Stimulated activated CD4-positive, alpha-beta T cell treated with anti-CD3 and anti-CD28 coated beads, TNF-alpha, amount 100 ng/mL, for 24 hours (primary cell): ENCODE data around the gene CRIP3.
"Not testable (repeated sequence)": the region's sequence is repeated elsewhere in the genome, so short reads cannot be mapped to it uniquely, and the experiment has no call there.

Experiments used
- DNase-seq, 3 experiments: peaks; one replicate each; pipeline ENCODE4 v3.0.0-alpha.2; 2020; ENCODE audit warnings: low read depth in 3 of 3

The CRIP3 gene

GRCh38 chr6:43307451-43308100 is 1.1 kb downstream of the CRIP3 start:
- no peak for DNase-seq

GRCh38 chr6:43306086-43306485 is 2.5 kb downstream of the CRIP3 start:
- no peak for DNase-seq

- no peak for DNase-seq
Measured at GRCh38 chr6:43304882-43305281, 3.7 kb downstream of the CRIP3 start.

GRCh38 chr6:43304361-43304760 is 4.3 kb downstream of the CRIP3 start:
- DNase-seq: no peak

GRCh38 chr6:43303751-43304331 is 4.8 kb downstream of the CRIP3 start:
- DNase-seq: no peak

GRCh38 chr6:43303006-43303405 is 5.6 kb downstream of the CRIP3 start:
- DNase-seq: not testable (repeated sequence)

GRCh38 chr6:43302126-43302525 is 6.5 kb downstream of the CRIP3 start:
- no peak for DNase-seq

GRCh38 chr6:43301081-43301870 is 7.3 kb downstream of the CRIP3 start:
- DNase-seq: no peak

GRCh38 chr6:43299338-43300293 is 9.0 kb downstream of the CRIP3 start:
- DNase-seq: no peak

GRCh38 chr6:43298565-43299337 is 9.9 kb downstream of the CRIP3 start:
- DNase-seq: no peak

- no peak for DNase-seq
Measured at GRCh38 chr6:43297644-43298564, 10.7 kb downstream of the CRIP3 start, which contains the start of gene SLC22A7. SLC22A7 (plus strand) TSS chr6:43298260; CDS start chr6:43298359, 99 bp downstream.

GRCh38 chr6:43296780-43297497 is 11.7 kb downstream of the CRIP3 start:
- no peak for DNase-seq

GRCh38 chr6:43295456-43295855 is 13.2 kb downstream of the CRIP3 start:
- DNase-seq: no peak

- DNase-seq: no peak
Measured at GRCh38 chr6:43294536-43294935, 14.1 kb downstream of the CRIP3 start.

- no peak for DNase-seq
Measured at GRCh38 chr6:43293698-43294097, 14.9 kb downstream of the CRIP3 start.

GRCh38 chr6:43292763-43293318 is 15.8 kb downstream of the CRIP3 start:
- no peak for DNase-seq

- no peak for DNase-seq
Measured at GRCh38 chr6:43292341-43292740, 16.3 kb downstream of the CRIP3 start.

- no peak for DNase-seq
Measured at GRCh38 chr6:43291708-43292107, 16.9 kb downstream of the CRIP3 start.

GRCh38 chr6:43290905-43291355 is 17.7 kb downstream of the CRIP3 start:
- no peak for DNase-seq
